NOMO-1 (cell line): ENCODE results near the gene COL6A2.
A peak's percentile ranks its signal among the peaks of the same experiment; 100 is the strongest.
"Not testable (repeated sequence)": the region's sequence is repeated elsewhere in the genome, so short reads cannot be mapped to it uniquely, and the experiment has no call there.

Experiments
- DNase-seq, 2 experiments: peaks; one replicate each; lab custom pipeline; 2025; ENCODE audit not compliant: unreplicated experiment in 2 of 2; lab: John Stamatoyannopoulos, UW

COL6A2 gene

GRCh38 chr21:46137908-46138307, 40.0 kb downstream of the COL6A2 start:
- DNase-seq = no peak

- DNase-seq = no peak
These were observed 40.6 kb downstream of the COL6A2 start for GRCh38 chr21:46138383-46138970.

- DNase-seq = no peak
These were observed 41.8 kb downstream of the COL6A2 start for GRCh38 chr21:46139686-46140085.

GRCh38 chr21:46140352-46141003, 42.6 kb downstream of the COL6A2 start:
- DNase-seq = not testable (repeated sequence)

- DNase-seq = no peak
These were observed 44.1 kb downstream of the COL6A2 start for GRCh38 chr21:46141767-46142581.

GRCh38 chr21:46142582-46143473, 44.9 kb downstream of the COL6A2 start:
- DNase-seq = no peak

- DNase-seq = no peak
These were observed 46.7 kb downstream of the COL6A2 start for GRCh38 chr21:46144464-46145070.

GRCh38 chr21:46145159-46145839, 47.4 kb downstream of the COL6A2 start:
- no peak for DNase-seq

GRCh38 chr21:46145840-46146691, 48.2 kb downstream of the COL6A2 start:
- no peak for DNase-seq

- DNase-seq = no peak
These were observed 48.9 kb downstream of the COL6A2 start for GRCh38 chr21:46146856-46147255.

- DNase-seq = peak; percentile 11 to 18
These were observed 49.5 kb downstream of the COL6A2 start for GRCh38 chr21:46147429-46147828.

- no peak for DNase-seq
These were observed 50.2 kb downstream of the COL6A2 start for GRCh38 chr21:46148106-46148505.

GRCh38 chr21:46149205-46149901, 51.4 kb downstream of the COL6A2 start:
- DNase-seq = no peak

- no peak for DNase-seq
These were observed 52.2 kb downstream of the COL6A2 start for GRCh38 chr21:46150073-46150472.

GRCh38 chr21:46150491-46151121, 52.7 kb downstream of the COL6A2 start:
- no peak for DNase-seq

- no peak for DNase-seq
These were observed 53.5 kb downstream of the COL6A2 start for GRCh38 chr21:46151261-46151988.
